HG03342 (cell line): ENCODE measurements around the gene CLDN9.

Experiments used
- ATAC-seq: cut with Tn5 transposase; IDR thresholded peaks from one replicate; pipeline ENCODE4 v1.9.1; 2021; ENCODE audit warnings: mild to moderate bottlenecking, moderate library complexity; ENCODE audit not compliant: unreplicated experiment

Gene CLDN9

GRCh38 chr16:2974319-2975056 lies 38.2 kb upstream of the CLDN9 start:
- no peak for ATAC-seq

GRCh38 chr16:2975161-2975795 lies 37.4 kb upstream of the CLDN9 start:
- ATAC-seq = no peak

- ATAC-seq = no peak
These were observed 36.5 kb upstream of the CLDN9 start for GRCh38 chr16:2976201-2976600.

- no peak for ATAC-seq
These were observed 36.0 kb upstream of the CLDN9 start for GRCh38 chr16:2976673-2977072.

GRCh38 chr16:2977440-2977839 lies 35.3 kb upstream of the CLDN9 start:
- no peak for ATAC-seq

GRCh38 chr16:2979669-2980226 lies 33.0 kb upstream of the CLDN9 start:
- ATAC-seq = peak; percentile 8

- ATAC-seq = peak; percentile 55
These were observed 32.2 kb upstream of the CLDN9 start, which contains the start of gene PKMYT1 for GRCh38 chr16:2980227-2981176. Gene PKMYT1, minus strand, starts transcription at chr16:2980446. Its CDS starts 789 bp downstream, at chr16:2979657.

GRCh38 chr16:2981177-2981898 lies 31.4 kb upstream of the CLDN9 start:
- ATAC-seq = no peak

- no peak for ATAC-seq
These were observed 30.8 kb upstream of the CLDN9 start for GRCh38 chr16:2981899-2982250.

GRCh38 chr16:2982402-2982801 lies 30.3 kb upstream of the CLDN9 start:
- ATAC-seq = no peak

GRCh38 chr16:2983706-2984136 lies 29.0 kb upstream of the CLDN9 start:
- no peak for ATAC-seq

GRCh38 chr16:2985462-2985861 lies 27.3 kb upstream of the CLDN9 start:
- ATAC-seq = no peak

GRCh38 chr16:2985893-2986355 lies 26.8 kb upstream of the CLDN9 start:
- ATAC-seq = no peak

- no peak for ATAC-seq
These were observed 26.0 kb upstream of the CLDN9 start for GRCh38 chr16:2986623-2987188.

- no peak for ATAC-seq
These were observed 25.4 kb upstream of the CLDN9 start for GRCh38 chr16:2987286-2987685.

- no peak for ATAC-seq
These were observed 24.9 kb upstream of the CLDN9 start for GRCh38 chr16:2987833-2988232.

GRCh38 chr16:2988590-2989099 lies 24.1 kb upstream of the CLDN9 start:
- no peak for ATAC-seq

- ATAC-seq = no peak
These were observed 21.8 kb upstream of the CLDN9 start for GRCh38 chr16:2990891-2991290.

GRCh38 chr16:2991566-2992261 lies 21.0 kb upstream of the CLDN9 start:
- ATAC-seq = no peak
